OCI-LY3 (cell line): ENCODE measurements around the gene ADGRV1.

Experiments
- CTCF ChIP-seq: fragments of 200-600, 300-600 bp; sonication (generic); IDR thresholded peaks from 2 replicates; pipeline ENCODE4 v1.5.1; 2014; ENCODE audit warnings: antibody characterized with exemption, low read length, low read depth
- EZH2phosphoT487 ChIP-seq: fragments of 200-600 bp; shearing (Covaris generic); IDR thresholded peaks from 2 replicates; pipeline ENCODE4 v1.6.1; 2018; ENCODE audit warnings: antibody characterized with exemption, mixed run types, low read depth

- TF ChIP-seq CTCF, result no peak
- TF ChIP-seq EZH2phosphoT487, result no peak
These were observed 612.7 kb downstream of the ADGRV1 start for GRCh38 chr5:91171322-91171721.
